GM19240 (cell line): ENCODE data around the gene TXN.
"Not testable (repeated sequence)": the region's sequence is repeated elsewhere in the genome, so short reads cannot be mapped to it uniquely, and the experiment has no call there.

Experiments
- DNase-seq: peaks from one replicate; pipeline ENCODE4 v3.0.0; 2011; ENCODE audit warnings: low spot score; ENCODE audit not compliant: insufficient read length

TXN gene

GRCh38 chr9:110257097-110257841, 962 bp upstream of the TXN start:
- no peak for DNase-seq

GRCh38 chr9:110255463-110256379, 586 bp downstream of the TXN start:
- DNase-seq: no peak

- no peak for DNase-seq
Measured at GRCh38 chr9:110255034-110255462, 1.3 kb downstream of the TXN start.

- no peak for DNase-seq
Measured at GRCh38 chr9:110254500-110254899, 1.8 kb downstream of the TXN start.

GRCh38 chr9:110252509-110253139, 3.7 kb downstream of the TXN start:
- no peak for DNase-seq

GRCh38 chr9:110251770-110252169, 4.5 kb downstream of the TXN start:
- DNase-seq: not testable (repeated sequence)

- no peak for DNase-seq
Measured at GRCh38 chr9:110251212-110251611, 5.1 kb downstream of the TXN start.

- no peak for DNase-seq
Measured at GRCh38 chr9:110249603-110250002, 6.7 kb downstream of the TXN start.

GRCh38 chr9:110248361-110248760, 7.9 kb downstream of the TXN start:
- DNase-seq: no peak

- no peak for DNase-seq
Measured at GRCh38 chr9:110246214-110246613, 10.1 kb downstream of the TXN start.

GRCh38 chr9:110244616-110245015, 11.7 kb downstream of the TXN start:
- no peak for DNase-seq

GRCh38 chr9:110241858-110242321, 14.4 kb downstream of the TXN start:
- DNase-seq: no peak

- no peak for DNase-seq
Measured at GRCh38 chr9:110241260-110241857, 14.9 kb downstream of the TXN start.

- no peak for DNase-seq
Measured at GRCh38 chr9:110240198-110240597, 16.1 kb downstream of the TXN start.

- DNase-seq: no peak
Measured at GRCh38 chr9:110228321-110228720, 28.0 kb downstream of the TXN start.

- DNase-seq: no peak
Measured at GRCh38 chr9:110224583-110224982, 31.7 kb downstream of the TXN start.

- DNase-seq: no peak
Measured at GRCh38 chr9:110220809-110221208, 35.5 kb downstream of the TXN start.

GRCh38 chr9:110217656-110218099, 38.6 kb downstream of the TXN start:
- DNase-seq: no peak

- no peak for DNase-seq
Measured at GRCh38 chr9:110214586-110215355, 41.5 kb downstream of the TXN start.

- no peak for DNase-seq
Measured at GRCh38 chr9:110214090-110214489, 42.2 kb downstream of the TXN start.
